GM19455 (cell line): Measurements from ENCODE around the gene GLT6D1.

Source experiments
- ATAC-seq: cut with Tn5 transposase; IDR thresholded peaks from one replicate; pipeline ENCODE4 v1.9.1; 2021; ENCODE audit not compliant: unreplicated experiment

Gene GLT6D1

DNA sequence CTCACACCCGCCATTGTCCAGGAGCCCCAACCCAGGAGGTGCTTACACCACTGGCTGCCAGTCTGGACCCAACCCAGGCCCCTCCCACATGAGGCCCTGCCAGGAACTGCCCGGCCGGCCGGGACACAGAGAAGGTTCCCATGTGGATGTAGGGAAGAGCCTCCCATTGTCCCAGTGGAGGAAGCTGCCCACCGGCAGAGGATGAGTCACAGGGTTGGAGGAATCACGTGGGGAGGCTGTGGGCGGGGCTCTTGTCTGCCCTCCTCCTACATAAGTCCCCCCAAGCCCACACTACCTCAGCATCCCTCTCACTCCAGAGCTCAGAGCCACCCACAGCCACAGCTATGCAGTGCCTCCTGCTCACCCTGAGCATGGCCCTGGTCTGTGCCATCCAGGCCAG lies 51.7 kb downstream of the GLT6D1 start:
- no peak for ATAC-seq

DNA sequence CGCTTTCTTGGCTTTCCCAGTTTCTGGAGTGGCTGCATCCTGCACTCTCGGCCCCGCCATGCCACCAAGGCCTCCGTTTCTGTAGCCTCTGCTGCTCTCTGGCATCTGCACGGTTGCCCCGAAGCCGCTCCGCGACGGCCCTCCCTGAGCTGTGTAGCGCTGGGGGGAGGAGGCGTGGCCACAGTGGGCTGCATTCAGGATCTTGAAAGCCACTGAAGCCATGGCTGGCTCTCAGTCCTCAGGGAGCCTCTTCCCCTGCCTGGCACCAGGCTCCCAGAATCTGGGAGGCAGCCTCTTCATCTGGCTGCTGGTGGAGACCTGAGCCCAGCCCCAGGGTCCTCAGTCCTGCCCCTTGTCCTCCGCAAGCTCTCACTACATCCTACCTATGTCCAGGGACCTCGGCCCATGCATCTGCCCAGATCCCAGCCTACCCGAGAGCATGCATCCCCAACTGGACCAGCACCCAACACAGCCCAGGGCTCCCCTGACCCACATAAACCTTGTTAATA lies 52.7 kb downstream of the GLT6D1 start:
- ATAC-seq = no peak

DNA sequence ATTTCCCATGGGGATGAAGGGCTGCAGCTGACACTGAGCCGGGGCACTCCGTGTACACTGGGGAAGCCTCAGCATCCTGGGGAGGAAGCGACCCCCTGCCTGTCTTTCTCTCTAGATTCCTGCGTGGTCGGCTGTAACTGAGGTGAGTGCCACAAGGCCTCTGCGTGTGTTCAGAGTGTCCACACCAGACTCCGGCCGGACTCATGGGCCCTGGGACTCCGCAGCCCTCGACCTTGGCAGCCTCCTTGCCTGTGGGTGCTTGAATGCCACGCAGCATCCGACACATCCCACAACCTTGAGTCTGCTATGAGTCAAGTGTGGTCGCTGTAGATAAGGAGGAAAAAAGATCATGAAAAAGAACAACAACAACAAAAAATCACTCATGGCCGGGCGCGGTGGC lies 54.4 kb downstream of the GLT6D1 start:
- ATAC-seq = no peak

DNA sequence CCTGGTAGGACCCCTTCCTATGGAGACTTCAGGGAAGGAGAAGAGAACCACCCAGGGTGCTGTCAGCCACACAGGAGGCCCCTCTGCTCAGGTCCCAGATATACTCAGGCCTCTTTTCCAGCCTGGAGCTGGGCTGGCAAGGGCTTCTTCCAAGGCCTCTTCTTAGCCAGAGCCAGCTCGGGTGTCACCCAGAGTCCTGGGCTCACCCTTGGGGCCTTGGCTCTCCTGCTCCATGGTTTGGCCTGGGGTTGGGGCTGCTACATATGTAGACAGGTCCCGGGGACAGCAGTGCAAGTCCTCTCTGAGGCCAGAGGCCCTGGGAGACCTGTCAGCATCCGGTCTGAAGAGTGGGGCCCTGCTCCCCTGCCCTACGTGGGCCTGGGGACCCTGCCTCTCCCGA lies 55.0 kb downstream of the GLT6D1 start:
- ATAC-seq = no peak

DNA sequence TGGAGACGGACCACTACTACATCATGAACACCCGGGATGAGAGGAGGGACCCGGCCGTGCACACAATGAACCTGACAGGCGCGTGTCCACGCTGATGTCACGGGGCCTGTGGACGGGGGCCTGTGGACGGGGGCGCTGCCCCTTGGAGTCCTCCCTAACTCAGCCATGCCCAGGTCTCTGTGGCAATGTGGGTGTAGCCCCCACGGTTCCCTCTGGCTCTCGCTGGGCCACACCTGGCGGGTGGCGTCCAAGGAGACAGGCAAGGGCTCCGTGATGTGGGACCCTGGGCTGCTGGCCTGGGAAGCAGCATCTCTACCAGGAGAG lies 55.7 kb downstream of the GLT6D1 start:
- ATAC-seq = no peak

DNA sequence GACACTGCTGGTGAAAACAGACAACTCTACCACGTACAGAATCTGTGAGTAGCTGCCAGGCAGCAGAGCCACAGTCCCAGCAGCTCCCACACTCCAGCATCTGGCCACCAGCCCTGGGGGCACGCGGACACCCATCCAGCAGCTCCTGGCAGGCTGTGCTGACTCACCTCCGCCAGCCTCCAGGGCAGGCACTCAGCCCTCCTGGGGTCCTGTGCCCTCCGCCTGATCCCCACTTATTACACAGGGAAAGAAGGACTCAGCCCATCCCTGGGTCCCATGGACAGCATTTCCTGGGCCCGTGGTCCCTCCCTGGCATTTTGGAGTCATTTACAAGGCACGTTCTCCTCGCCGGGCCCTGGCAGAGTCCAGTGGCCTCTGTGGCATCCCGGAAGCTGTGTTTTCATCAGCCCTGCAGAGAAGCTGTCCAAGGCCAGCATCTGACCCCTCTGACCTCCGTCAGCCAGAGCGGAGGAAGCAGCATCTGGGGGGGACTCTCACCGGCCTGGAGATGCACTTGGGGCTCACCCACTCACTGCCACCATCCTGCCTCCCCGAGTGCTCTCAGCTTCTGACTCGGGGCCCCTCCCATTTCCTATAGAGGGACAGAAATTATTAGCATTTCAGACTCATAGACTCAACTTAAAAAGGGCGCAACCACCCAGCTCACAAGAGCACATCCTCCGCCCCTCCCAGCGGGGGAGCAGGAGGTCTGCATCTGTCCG lies 56.2 kb downstream of the GLT6D1 start:
- ATAC-seq = no peak

DNA sequence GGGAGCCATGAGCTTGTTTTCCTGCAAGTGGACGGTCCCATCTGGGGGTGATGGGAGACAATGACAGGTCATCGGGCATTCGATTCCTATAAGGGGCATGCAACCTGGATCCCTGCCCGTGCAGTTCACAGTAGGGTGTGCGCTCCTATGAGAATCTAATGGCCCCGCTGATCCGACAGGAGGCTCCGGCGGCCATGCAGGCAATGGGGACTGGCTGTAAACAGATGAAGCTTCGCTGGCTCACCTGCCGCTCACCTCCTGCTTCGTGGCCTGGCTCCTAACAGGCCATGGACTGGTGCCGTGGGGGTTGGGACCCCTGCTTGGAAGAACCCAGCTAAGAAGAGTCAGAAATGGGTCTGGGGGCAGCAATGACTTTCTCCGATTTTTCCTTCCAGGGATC lies 56.8 kb downstream of the GLT6D1 start:
- no peak for ATAC-seq

DNA sequence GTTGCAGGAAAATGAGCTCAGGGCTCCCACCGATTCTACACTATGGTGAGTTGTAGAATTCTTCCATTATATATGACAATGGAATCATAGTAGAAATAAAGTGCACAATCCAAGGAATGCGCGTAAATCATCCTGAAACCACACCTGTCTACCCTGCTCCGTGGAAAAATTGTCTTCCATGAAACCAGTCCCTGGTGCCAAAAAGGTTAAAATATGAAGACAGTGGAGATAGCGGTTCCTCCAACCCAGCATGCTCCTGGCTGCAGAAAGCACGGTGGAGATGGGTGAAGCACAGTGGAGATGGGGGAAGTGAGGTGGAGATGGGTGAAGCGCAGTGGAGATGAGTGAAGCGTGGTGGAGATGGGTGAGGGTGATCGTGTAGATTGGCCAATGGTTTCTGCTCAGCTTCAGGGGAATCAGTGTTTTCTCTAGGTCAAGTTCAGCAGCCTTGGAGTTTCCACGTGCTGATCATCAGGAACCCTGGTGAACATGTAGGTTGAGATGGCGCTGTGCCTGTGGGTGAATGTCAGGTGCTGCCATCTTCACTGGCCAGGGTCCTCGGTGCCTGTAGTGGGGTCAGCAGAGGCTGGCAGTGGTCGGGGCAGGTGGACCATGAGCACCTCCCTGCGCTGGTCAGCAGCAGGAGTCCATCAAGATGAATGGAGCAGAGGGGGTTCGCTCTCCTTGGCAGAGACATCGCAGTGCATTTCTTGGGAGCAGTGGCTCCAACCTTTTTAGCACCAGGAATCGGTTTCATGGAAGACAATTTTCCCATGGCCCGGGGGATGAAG lies 57.5 kb downstream of the GLT6D1 start:
- ATAC-seq = no peak

DNA sequence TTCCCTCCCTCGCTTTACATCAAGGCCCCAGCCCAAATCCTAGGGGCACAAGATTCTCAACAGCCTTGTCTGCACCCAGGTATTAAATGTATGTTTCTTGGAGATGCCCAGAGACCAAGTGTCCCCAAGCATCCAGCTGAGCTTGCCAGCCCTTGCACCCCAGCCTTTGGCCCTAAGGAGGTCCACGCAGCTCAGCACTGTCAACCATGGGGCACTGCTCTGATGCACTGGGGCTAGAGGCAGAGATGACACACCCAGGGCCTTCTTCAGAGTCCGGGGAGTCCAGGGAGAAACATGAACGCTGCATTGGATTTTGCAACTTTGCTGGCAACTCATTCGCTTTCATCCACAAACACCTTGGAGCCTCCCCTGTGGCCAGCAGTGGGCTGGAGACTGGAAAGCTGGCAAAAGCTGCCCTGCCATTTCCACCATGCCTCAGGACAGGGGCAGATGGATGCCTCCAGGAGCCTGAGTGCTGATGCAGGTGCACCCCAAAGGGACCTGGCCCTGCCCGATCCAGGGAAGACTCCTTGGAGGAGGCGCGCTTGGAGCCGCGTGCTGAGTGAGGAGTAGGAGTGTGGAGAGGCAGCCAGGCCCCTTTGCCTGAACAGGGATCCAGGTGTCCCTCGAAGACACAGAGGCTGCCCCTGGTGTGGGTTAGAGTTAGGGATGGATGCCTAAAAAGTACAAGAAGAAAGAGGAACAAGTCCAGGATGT lies 58.5 kb downstream of the GLT6D1 start:
- ATAC-seq = no peak

DNA sequence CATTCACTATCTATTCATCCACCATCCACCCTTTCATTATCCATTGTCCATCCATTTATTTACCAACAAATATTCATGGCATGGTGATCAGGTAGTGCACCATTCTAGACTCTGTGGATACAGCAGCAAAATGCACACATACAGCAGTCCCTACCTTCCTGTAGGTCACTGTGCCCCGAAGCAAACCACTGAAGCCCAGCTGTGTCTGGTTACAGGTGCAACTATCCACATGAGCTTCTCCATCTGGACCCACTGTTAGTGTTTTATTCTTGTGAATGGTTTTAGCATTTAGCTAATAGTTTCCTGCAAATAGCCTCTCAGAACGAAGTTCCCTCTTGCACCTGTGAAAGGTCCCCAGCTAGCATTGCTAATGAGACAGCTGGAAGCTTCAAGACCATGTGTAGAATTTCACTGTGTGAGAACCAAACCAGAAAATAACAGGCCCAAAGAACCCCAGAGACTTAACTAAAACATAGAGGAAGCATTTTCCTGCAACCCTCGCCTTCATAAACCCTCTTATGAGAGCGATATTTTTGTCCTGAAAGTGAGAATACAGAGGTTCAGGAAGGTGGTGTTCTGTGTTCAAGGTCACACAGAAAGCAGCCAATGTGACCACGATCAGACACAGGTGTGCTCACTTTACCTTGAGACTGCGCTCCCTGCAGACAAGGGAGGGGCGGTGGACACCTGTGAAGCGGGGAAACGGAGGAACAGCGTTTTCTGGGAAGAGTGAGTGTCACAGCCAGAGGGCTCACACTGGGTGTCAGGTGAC lies 59.3 kb downstream of the GLT6D1 start:
- no peak for ATAC-seq

DNA sequence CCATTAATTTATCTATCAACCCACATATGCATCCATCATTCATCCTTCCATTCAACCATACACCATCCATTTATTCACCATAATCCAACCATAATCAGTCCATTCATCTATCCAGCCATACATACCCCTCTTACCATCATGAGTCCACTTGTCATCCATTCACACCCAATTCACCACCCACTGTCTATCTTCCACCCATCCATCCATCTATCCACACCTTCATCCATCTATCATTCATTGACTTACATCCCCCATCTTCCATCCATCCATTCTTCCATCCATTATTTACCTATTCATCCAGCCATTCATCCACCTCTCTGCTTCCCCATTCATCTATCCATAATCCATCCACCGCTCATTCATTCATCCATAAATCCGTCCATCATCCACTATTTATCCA lies 60.0 kb downstream of the GLT6D1 start:
- no peak for ATAC-seq

DNA sequence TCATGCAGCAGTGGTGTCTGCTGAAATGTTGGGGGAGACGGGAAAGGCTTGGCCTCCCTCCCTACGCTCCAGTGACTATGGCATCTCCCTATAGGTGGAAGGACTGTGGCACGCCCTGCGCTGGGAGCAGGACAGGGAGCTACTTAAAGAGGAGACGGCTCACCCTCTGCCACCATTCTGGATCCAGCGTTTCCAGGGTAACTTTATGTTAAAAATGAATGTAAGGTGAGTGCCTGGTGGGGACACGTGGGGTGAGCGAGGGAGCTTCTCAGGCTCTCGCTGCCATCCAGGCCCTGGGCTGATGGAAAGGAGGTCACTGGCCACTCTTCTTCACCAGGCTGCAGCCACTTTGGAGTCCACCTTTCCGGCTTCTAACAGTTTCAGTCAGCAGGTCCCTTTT lies 62.1 kb downstream of the GLT6D1 start:
- ATAC-seq = no peak

DNA sequence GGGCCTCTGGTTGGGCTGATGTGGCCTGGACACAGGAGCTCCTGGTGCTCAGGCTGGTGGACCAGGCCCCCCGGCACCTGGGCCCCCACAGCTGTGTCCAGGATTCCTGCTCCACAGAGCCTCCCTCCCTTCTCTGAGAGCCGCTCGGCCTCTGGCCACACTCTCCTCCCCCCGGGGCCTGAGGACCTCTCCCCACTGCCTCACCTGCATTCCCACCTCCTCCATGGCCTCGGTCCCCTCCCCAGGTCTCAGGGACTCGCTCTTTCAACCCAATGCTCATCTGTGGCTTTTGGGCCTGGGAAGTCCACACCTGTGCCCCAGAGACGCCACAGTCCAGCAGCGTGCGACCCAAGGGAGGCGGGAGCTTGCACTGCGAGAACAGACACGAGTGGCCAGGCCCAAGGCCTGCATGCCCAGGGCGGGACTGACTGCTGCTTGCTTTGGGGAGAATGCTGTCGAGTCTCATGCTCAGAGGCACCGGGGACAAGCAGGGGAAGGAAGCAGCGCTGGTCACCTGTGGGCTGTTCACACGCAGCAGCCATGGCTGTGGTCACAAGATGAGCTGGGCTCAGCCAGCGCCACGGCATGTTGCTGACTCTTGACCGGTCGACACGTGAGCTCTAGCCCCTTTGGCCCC lies 63.2 kb downstream of the GLT6D1 start:
- ATAC-seq = no peak

DNA sequence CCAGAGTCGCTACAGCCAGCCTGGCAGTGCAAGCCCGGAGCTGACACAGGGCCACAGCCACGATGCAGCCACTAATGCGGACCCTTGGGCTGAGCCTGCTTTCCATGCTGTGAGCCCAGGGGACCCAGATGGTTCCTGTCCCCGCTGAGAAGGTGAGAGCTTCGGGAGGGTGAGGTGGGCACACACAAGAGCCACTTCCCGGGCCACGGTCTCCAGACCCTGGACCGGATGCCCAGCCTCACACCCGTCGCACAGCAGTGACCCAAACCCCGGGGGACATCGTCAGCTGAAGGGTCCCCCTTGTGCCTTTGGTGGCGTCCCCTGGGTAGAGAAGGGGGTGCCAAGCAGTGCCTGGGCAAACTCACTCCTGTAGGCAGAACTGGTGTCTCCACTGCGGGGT lies 64.4 kb downstream of the GLT6D1 start:
- ATAC-seq = no peak

DNA sequence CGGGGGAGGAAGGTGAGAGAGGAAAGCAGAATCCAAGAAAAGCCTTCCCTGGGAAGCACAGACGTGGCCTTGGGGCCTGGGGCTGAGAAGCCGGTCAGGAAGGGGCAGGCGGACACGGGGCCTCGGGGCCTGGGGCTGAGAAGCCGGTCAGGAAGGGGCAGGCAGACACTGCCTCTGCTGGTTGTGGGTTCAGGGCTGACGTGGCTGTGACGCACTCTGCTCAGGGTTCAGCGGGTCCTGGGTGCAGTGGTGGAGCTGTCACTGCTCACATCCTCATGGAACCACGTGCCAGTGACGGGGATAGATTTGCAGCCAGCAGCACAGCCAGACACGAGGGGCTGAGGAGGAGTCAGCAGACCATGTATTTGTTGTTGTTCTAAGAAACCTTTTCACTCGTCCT lies 65.0 kb downstream of the GLT6D1 start:
- no peak for ATAC-seq
